ENCODE results near the gene ZNF521.
A peak's percentile ranks its signal among the peaks of the same experiment; 100 is the strongest.

The ZNF521 gene

GRCh38 chr18:25244924-25245698 is 106.9 kb downstream of the ZNF521 start:
- no peak; the same call in 1 of the 3 replicates for ATAC-seq
- TF ChIP-seq ZC3H10 (CRISPR knock-in tag; IDR thresholded peaks at IDR 0.05) (peak; percentile 50; the same call in 1 of the 2 replicates), CREB5 (CRISPR knock-in tag; IDR thresholded peaks at IDR 0.05; ENCODE audit: low read depth) (no peak), ZNF565 (CRISPR knock-in tag; conservative IDR thresholded peaks at IDR 0.05; ENCODE audit: low read depth) (no peak), CSRNP3 (CRISPR knock-in tag; IDR thresholded peaks at IDR 0.05) (no peak), TOX (CRISPR knock-in tag; IDR thresholded peaks at IDR 0.05; ENCODE audit: borderline replicate concordance) (no peak), PPARA (CRISPR knock-in tag; IDR thresholded peaks at IDR 0.05; ENCODE audit: borderline replicate concordance) (no peak), OSR1 (CRISPR knock-in tag; IDR thresholded peaks at IDR 0.05) (0 out of 2 replicates have a peak, but pooled peaks have one; percentile 47)

- ATAC-seq: peak; percentile 40
- no peak for TF ChIP-seq RARB (CRISPR knock-in tag; IDR thresholded peaks at IDR 0.05)
- TF ChIP-seq GLIS3 (CRISPR knock-in tag; IDR thresholded peaks at IDR 0.05): no peak
- TF ChIP-seq ZC3H10 (CRISPR knock-in tag; IDR thresholded peaks at IDR 0.05): no peak
- no peak for TF ChIP-seq ARNTL (CRISPR knock-in tag; IDR thresholded peaks at IDR 0.05; ENCODE audit: borderline replicate concordance, low read depth)
- TF ChIP-seq BACH2 (CRISPR knock-in tag; IDR thresholded peaks at IDR 0.05; ENCODE audit: borderline replicate concordance): no peak
- TF ChIP-seq POU6F1 (CRISPR knock-in tag; IDR thresholded peaks at IDR 0.05; ENCODE audit: borderline replicate concordance, low read depth): no peak
- TF ChIP-seq ZNF8 (CRISPR knock-in tag; IDR thresholded peaks at IDR 0.05): no peak
- no peak for TF ChIP-seq TSHZ2 (CRISPR knock-in tag; IDR thresholded peaks at IDR 0.05)
- TF ChIP-seq CSDC2 (CRISPR knock-in tag; IDR thresholded peaks at IDR 0.05): no peak
These were observed 107.8 kb downstream of the ZNF521 start for GRCh38 chr18:25244170-25244569.

DNA sequence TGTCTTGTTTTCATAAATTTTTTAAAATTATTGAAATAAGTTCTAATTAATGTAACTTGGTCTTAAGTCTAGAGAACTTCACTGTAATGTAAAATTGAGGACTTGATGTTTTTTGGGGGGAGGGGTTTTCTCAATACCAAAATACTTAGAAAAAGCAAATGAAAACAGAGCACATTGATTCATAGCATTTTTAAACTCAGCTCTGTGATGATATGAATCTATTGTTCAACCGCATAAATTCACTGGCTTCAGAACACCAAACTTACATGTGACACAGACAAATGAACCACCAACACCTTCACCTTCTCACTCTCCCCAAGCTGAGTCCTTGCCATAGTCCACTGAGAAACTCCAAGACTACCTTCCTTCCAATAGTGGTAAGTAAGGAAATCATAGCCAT is 108.2 kb downstream of the ZNF521 start:
- no peak for ATAC-seq
- no peak for TF ChIP-seq ISL1 (CRISPR knock-in tag; IDR thresholded peaks at IDR 0.05)
- TF ChIP-seq POU6F1 (CRISPR knock-in tag; IDR thresholded peaks at IDR 0.05; ENCODE audit: borderline replicate concordance, low read depth): no peak
- TF ChIP-seq ZFP3 (CRISPR knock-in tag; IDR thresholded peaks at IDR 0.05): no peak
- TF ChIP-seq CREB5 (CRISPR knock-in tag; IDR thresholded peaks at IDR 0.05; ENCODE audit: low read depth): no peak
- TF ChIP-seq ESRRG (CRISPR knock-in tag; IDR thresholded peaks at IDR 0.05): no peak
- TF ChIP-seq BACH2 (CRISPR knock-in tag; IDR thresholded peaks at IDR 0.05; ENCODE audit: borderline replicate concordance): no peak
- no peak for TF ChIP-seq PPARA (CRISPR knock-in tag; IDR thresholded peaks at IDR 0.05; ENCODE audit: borderline replicate concordance)
- no peak for TF ChIP-seq PATZ1 (CRISPR knock-in tag; IDR thresholded peaks at IDR 0.05; ENCODE audit: borderline replicate concordance)
- no peak for TF ChIP-seq ZNF565 (CRISPR knock-in tag; conservative IDR thresholded peaks at IDR 0.05; ENCODE audit: low read depth)
- no peak for TF ChIP-seq ARNTL (CRISPR knock-in tag; IDR thresholded peaks at IDR 0.05; ENCODE audit: borderline replicate concordance, low read depth)
- no peak for TF ChIP-seq ZC3H10 (CRISPR knock-in tag; IDR thresholded peaks at IDR 0.05)
- TF ChIP-seq CSRNP3 (CRISPR knock-in tag; IDR thresholded peaks at IDR 0.05): no peak
- TF ChIP-seq TOX (CRISPR knock-in tag; IDR thresholded peaks at IDR 0.05; ENCODE audit: borderline replicate concordance): no peak
- TF ChIP-seq ZNF70 (CRISPR knock-in tag; IDR thresholded peaks at IDR 0.05): no peak

Data from SK-N-SH treated with all-trans-retinoic acid at 6 μM for 48 hours (cell line).